NCI-H2227 (cell line): ENCODE data around the gene DOCK1.
"Not testable (repeated sequence)": the region's sequence is repeated elsewhere in the genome, so short reads cannot be mapped to it uniquely, and the experiment has no call there.

Experiments
- DNase-seq: peaks from one replicate; lab custom pipeline; 2025; ENCODE audit not compliant: unreplicated experiment; lab: John Stamatoyannopoulos, UW

The DOCK1 gene

DNA sequence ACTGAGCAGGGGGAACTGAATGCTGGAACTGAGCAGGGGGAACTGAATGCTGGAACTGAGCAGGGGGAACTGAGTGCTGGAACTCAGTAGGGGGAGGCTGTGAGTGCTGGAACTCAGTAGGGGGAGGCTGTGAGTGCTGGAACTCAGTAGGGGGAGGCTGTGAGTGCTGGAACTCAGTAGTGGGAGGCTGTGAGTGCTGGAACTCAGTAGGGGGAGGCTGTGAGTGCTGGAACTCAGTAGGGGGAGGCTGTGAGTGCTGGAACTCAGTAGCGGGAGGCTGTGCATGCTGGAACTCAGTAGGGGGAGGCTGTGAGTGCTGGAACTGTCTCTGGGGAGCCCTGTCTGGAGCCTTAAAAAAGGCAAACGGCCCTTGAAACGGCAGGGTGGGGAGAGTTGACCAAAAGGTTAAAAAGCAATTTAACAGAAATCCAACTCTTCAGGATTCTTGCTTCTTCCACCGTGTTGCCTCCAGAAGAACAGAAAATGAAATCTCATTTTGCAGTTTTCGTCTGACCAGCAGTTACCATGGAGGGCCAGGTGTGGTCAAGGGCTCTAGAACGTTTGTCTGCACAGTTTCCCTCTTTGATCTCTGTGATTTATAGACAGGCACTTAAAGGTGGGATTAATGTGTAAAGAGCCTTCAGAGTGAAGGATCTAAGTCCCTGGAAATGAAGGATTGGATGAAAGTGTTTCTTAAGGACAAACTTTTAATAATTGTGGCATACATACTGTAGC is 19.1 kb downstream of the DOCK1 start:
- DNase-seq = no peak

DNA sequence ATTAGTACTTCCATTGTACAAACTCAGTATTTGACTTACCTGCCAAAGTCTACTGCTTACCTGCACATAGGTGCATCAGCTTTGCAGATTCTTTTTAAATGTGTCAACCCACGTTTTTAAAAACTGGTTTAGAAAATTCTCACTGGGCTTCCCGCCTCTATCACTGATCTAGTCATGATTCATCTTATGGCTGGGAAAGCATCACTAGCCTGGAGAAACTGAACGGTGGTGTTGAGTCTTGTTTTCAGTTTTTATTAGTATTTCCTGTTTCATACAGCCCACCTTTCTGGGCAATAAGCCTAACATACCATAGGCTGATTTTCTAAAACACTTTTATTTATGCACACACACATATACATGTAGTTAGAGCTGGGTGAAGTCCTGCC is 19.7 kb downstream of the DOCK1 start:
- no peak for DNase-seq

DNA sequence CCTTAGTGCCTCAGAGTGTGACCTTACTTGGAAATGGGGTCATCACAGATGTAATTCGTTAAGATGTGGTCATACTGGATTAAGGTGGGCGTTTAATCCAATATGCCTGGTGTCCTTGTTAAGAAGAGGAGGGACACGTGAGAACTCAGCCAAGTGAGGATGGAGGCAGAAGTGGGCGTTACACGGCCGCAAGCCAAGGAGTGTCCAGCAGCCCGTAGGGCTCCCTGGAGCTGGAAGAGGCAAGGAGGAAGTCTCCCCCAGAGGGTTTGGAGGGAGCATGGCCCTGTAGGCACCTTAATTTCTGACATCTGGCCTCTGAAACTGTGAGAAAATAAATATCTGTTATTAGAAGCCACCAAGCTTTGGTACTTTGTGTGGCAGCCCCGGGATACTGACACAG is 21.3 kb downstream of the DOCK1 start:
- no peak for DNase-seq

DNA sequence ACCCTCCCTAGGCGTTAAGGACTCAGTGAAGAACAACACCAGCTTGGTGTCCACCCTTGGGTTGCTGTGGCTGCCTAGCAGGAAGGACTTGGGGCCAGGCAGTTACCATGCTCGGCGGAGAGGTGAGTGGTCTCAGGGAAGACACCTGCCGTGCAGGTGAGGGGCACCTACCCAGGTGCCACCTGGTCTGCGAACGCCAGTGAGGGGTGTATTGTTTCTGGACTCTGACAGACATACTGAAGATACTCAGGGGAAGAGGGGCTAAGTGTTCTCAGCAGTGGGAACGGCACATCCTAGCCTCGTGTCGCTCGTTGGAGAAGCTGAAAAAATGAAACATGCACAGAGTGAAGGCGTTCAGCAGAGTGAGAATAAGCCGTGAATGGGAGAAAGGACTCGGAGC is 22.6 kb downstream of the DOCK1 start:
- DNase-seq = no peak

DNA sequence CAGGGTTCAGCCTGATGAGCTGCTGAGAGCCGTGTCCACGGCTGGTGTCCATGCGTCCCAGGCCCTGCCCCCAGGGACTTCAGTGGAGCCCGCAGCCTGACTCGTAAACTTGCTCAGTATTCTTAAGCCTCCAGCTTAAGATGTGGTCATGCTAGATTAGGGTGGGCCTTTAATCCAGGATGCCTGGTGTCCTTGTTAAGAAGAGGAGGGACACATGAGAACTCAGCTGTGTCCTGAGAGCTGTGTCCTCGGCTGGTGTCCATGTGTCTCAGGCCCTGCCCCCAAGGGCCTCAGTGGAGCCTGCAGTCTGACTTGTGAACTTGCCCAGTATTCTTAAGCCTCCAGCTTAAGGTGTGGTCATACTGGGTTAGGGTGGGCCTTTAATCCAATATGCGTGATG is 23.0 kb downstream of the DOCK1 start:
- DNase-seq = no peak

DNA sequence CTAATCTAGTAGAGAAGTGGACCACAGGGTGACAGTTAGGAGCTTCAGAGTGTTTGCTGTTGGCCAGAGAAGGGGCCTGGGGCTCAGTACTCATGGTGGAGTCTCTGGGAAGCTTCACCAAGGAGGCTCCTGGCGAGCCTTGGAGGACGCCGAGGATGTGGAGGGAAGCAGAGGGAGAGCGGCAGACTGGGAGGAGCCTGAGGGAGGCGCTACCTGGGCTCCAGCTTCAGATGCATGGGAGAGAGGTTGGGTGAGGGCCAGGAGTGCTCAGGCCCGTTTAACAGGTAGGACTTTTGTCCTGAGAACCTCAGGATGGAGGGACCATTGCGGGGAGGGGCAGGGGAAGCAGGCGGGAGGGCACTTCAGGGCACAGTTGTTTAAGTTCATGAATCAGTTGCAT is 24.2 kb downstream of the DOCK1 start:
- DNase-seq = no peak

DNA sequence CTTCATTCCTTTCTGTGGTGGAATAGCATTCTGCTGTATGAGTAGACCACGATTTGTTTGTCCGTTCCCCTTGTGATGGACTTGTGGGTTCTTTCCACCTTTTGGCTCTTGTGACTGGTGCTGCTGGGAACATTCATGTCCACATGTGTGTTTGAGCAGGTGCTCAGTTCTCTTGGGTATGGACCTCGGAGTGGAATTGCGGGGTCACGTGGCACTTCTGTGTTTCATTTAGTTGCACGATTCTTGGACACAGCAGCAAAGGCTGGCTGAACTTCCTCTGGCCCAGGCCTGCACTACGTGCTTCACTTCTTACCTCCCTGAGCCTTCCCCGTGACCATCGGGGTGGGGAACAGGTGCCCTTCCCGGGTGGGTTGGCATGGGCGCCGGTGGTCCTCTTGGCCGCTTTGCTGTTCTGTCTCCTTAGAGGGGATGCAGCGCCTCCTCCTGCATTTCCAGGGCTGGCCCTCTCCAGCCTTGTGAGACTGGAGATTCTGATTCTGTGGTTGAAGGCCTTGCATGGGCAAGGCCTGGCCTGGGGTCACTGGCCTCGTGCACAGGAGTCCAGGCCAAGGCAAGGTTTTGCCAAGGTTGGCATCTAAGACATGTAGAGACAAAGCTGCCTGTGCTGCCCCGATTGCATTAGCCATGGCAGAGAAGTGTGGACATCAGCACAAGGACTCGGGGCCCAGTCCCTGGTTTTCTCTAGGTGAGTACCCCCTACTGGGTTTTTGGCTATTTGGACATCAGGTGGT is 25.1 kb downstream of the DOCK1 start:
- DNase-seq = no peak

DNA sequence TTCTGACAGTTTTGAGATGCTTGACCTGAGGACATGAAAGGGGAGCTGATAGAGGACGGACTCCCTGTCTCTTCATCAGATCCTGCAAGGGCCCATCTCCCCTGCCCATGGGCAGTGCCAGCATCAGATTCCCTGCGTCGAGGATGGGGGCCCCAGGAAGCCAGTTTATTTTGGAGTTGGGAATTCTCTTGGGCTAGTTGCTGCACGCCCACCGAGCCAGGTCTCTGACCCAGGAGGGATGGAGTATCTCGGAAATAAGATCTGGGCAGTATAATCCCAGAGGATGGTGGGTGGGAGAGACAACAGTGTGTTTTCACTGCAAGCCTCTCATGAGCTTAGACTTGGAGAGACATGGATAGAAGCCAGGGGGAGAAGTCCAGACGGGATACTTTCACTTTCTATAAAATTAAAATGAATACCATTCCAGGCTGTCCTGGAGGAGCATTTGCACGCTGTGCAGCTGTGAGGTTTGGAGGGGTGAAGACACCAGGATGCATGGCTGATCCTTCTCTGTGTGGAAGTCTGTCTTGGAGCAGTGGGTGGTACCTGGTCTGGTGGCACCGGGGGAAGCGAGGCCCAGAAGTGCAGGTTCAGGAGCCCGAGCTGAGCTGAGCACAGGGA is 25.8 kb downstream of the DOCK1 start:
- DNase-seq = no peak

DNA sequence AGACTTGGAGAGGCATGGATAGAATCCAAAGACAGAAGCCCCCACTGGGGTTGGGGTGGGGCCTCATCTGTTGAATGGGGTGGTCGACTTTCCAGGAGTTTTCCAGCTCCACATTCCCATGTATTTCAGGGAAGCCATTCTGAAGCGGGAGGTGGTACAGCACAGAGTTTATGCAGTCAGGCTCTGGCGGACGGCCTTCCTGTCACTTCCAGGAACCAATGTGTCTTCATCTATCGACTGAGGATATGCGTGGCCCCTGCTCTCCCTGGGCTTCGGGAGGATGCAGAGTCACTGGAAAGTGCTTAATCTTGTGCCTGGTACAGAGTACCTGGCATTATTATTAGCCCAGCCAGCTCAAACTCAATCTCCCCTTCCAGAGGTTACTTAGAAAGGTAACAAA is 26.3 kb downstream of the DOCK1 start:
- DNase-seq = no peak

DNA sequence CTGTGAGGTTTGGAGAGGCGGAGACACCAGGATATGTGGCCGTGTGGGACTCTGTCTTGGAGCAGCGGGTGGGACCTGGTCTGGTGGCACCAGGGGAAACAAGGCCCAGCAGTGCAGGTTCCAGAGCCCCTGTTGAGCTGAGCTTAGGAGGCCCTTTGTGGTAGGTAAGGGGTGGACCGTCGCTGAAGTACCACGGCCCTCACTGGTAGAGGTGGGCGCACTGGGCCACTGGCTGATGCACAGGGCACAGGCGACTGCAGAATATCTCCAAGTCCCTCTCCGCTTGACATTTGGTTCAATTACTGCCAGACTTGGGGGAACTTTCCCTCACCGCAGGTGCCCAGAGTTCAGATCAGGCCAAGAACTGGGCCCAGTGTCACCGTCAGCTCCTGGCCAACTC is 27.3 kb downstream of the DOCK1 start:
- no peak for DNase-seq

DNA sequence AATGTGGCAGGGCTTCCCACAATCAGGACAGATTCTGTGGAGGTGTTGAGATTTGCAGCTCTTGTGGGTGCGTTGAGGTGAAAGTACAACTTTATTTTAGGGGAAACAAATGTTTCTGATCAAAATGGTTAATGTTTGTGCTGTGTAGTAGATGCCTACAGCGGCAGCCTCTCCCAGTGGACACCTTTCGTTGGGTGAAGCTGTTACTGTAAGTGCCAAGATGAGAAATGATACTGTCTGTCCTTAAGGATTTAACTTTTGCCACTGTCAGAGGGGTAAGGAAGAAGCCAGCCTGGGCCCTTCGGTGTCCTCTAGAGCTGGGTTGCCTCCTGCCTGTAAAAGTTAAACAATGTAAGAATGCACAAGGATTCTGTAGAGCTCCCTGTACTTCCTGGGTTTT is 27.9 kb downstream of the DOCK1 start:
- no peak for DNase-seq

DNA sequence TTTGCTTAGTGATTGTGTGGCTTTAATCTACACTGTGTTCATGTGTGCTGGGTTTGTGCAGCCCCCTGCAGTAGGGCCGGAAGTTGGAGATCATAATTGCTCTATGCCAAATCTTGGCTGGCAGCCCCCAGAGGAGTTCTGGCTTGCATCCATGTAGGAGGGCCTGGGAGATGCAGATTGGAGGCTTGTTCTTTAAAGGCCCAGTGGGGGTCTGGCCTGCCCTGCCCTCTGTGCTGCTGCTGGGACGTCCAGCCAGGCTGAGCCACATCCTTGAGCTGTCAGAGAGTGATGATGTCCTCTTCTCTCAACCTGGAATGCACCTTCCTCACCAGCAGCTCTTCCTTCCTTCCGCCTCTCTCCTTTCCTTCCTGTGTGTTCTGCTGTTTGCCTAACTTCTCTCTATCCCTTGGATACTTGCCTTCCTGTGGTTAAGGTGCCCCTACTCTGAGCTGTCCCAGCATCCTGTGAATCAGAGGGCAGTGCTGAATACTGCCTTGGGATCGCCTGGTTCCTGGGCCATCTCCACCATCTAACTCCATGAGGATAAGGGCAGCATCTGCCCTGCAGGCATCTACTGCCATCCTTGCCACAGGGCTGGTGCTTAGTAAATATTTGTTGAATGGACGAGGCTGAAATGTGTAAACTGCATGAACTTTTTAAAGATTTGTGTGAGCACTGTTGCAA is 30.2 kb downstream of the DOCK1 start:
- no peak for DNase-seq

DNA sequence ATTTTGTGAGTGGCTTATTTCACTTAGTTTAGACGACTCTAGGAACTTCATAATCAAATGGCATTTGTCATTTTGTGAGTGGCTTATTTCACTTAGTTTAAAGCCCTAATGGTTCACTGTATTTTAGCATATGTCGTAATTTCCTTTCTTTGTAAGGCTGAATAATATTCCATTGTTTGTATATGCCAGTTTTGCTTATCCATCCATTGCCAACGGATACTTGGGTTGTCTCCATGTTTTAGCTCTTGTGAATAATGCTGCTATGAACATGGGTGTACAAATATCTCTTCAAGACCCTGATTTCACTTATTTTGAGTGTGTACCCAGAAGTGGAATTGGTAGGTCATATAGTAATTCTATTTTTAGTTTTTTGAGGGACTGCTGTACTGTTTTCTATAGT is 31.8 kb downstream of the DOCK1 start:
- no peak for DNase-seq

DNA sequence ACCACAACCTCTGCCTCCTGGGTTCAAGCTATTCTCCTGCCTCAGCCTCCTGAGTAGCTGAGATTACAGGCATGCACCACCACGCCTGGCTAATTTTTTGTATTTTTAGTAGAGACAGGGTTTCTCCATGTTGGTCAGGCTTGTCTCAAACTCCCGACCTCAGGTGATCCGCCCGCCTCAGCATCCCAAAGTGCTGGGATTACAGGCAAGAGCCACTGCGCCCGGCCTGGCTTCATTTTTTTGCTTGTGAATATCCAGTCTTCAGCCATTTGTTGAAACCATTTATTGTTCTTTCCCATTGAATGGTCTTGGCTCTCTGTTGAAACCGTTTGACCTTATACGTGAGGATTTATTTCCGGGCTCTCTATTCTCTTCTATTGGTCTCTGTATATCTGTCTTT is 32.9 kb downstream of the DOCK1 start:
- DNase-seq = not testable (repeated sequence)

DNA sequence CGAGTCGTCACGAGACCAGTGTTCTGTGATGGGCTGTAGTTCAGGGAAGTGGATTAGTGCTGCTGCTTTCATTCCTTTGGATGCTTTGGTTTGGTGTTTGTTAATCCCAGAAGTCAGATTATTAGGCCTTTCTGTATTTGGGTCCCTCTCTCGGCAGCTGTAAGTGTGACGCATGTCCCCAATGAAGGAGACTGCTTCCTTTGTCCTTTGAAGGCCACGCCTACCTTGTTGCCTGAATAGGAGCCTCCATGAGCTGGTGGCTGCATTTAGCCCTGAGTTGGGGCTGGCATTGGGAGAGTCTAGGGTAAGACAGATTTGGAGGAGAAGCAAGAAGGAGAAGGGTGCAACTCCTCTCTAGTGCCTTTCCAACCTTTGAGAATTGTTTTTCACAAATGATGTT is 34.5 kb downstream of the DOCK1 start:
- DNase-seq = no peak

DNA sequence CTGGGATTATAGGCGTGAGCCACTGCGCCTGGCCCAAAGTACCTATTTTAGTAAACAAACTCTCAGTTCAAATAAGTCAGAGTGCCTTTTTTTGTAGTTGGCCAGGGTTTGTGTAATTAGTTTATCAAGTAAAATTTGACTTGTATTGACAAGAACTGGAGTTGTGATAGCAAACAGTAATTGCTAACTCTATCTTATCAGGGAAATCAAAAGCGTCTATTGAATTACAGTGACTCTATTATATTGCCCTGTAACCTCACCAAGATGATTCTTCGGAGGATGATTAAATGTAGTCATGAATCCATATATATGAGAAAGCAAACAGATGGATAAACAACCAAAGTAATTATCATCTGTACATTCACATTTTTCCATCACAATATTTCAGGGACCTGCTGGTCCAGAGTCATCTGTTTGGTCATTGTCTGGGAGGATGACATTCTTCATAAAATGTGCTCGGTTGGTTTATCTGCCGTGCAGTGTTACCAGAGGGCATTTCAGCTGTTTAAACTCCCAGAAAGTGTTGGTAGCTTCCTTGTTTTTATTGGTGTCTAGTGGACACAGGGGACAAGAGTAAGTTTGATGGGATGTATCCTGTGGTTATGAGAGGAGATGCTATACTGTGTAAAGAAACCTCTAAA is 35.6 kb downstream of the DOCK1 start:
- DNase-seq = no peak

DNA sequence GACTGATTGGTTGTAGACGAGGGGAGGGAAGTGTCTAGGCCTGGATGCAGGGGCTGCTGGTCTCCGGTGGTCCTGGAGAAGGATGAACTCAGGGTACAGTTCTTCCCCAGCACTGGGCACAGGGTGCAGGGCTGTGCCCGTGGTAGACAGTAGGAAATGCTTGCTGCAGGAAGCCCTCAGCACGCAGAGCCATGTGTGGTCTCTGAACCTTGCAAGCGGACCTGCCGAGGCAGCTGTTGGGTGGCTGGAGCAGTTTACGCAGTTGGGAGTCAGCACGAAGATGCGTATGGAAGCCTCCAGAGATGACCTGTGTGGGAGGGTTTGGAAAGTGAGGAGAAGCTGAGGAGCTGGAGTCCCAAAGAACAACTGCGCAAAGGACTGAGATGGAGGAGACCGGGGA is 39.0 kb downstream of the DOCK1 start:
- no peak for DNase-seq

DNA sequence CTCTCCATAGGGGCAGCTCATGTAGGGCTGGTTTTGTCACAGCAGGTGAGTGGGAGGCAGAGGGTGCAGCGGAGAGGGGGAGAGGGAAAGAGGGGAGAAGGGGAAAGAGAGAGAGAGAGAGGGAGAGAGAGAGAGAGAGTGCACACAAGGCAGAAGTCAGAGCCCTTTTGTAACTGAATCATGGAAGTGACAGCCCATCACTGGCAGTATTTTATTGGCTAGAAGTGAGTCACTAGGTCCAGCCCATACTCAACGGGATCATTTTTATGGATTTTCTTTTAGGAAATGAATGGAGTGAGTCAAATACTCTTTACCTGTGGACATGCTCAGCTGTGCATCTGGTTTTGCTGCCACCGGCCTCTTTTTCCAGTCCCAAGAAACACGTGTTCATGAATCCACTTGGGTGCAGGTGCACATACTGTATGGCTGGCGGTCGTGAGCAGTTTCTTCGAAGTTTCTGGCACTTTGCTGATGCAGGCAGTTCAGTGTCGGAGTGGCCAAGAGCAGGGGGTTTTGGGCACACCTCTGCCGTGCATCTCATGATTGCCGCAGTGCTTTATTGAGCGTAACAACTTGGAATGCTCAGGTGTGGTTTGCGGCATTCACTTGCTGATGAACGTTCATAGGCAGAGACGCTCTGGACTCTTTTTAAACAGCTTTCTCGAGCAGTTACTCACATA is 40.3 kb downstream of the DOCK1 start:
- DNase-seq = no peak

DNA sequence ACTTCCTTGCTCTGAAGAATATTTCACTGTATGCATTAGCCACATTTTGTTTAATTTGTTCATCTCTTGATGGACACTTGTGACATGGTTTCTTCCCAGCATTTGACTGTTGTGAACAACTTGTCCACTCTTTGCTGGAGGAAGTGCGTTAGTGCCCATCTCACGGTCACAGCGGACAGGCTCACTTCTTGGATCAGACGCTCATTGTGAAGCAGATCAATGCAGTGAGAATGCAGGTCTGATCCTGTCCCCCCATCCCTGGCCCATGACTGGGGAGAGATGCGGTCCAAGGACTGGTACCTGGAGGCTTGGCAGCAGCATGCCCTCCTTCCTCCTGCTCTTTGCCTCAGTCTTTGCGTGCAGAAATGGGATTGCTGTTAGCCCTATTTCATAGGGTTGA is 41.5 kb downstream of the DOCK1 start:
- no peak for DNase-seq

DNA sequence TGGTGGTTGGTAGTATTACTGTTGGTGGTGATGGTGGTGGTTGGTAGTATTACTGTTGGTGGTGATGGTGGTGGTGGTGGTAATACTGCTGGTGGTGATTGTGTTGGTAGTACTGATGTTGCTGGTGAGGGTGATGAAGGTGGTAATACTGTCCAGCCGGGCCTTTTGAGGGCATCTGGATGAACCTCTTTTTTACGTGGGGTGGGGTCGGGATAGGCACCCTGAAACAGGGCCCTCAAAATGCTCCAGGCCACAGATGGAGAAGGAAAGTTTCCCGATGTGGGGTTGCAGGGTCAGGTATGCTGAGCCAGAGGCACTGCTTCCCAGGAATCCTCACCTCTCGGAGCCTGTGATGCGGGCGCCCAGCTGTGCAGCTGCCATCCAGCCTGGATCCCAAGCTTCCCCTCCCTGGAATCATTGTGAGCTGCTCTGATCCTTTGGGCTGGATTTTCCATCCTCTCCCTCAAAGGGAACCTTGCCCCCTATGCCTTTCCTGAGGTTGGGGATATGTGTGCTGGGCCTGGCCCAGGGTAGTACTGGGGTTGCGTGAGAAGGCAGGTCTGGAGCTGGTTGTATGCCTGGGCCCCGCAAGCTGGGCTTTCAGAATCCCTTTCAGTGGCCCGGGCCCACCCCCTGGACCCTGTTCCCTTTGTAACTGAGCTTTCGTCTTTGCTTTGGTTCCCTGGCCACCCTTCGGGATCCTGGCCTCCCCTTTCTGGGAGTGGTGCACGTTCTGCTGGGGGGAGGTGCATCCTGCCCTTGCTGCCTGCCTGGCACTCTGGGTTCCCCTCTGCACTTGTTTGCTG is 43.3 kb downstream of the DOCK1 start:
- no peak for DNase-seq
